ENCODE results near the gene FRMD4A. TPM values are rescaled to one million over a fixed set of nuclear protein-coding genes. Genes with fewer than 3 reads are reported as not detected.
"Not testable (repeated sequence)": the region's sequence is repeated elsewhere in the genome, so short reads cannot be mapped to it uniquely, and the experiment has no call there.

FRMD4A gene
- total and polyA plus RNA-seq, 7 donors: 3.0 to 27.8 (median 14.4) TPM

DNA sequence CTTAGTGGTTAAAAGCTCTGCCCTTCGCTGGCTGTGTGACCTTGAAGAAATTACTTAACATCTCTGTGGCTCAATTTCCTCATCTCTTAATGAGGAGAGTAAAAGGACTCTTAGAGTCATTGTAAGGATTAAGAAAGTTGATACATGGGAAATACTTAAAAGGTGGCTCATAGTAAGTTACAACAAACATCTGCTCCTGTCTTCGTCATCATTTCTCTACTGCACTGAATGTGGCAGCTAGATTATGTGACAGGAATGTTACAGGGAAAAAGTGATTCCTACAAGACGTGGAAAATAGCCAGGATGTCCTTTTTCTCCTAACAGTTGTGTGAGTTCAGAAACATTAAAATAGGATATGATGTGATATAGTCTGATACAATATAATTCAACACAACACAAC is 184.7 kb downstream of the FRMD4A start:
- TF ChIP-seq EP300 (IDR thresholded peaks at IDR 0.05): no peak
- Histone ChIP-seq H3K27me3 (no peaks in the 10 kb centered on the region), H3K4me1 (no peaks in the 10 kb centered on the region), H3K9me3 (no peaks in the 10 kb centered on the region), H3K36me3 (no peaks in the 10 kb centered on the region), H3K4me3 (no peak overlapping the region), H3K27ac (no peak overlapping the region)
- intact Hi-C loops (cut with DNase I): no loop called here
- 70 to 71% methylated on average over 3 of the region's 3 CpGs for WGBS, 2 donors
- no peak for DNase-seq

DNA sequence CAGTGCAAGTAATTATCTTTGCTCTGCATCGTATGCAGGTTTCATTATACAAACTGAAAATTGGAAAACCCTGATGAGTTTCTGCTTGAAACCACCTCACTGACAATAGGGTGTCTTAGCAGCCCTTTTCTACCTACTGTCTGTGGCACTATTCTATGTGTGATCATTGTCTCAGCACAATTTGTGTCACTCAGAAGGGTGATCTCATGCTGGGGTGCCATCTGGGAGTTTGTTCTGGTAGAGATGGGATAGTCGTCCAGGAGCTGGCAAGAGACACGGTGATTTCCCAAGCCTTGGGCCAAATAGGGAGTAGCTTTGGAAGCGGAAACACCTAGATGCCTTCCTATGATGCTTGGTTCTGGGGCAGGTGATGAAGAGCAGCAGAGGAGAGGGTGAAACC is 186.3 kb downstream of the FRMD4A start:
- DNase-seq: no peak
- Histone ChIP-seq H3K4me3 (no peak overlapping the region), H3K36me3 (no peaks in the 10 kb centered on the region), H3K4me1 (no peaks in the 10 kb centered on the region), H3K27me3 (no peaks in the 10 kb centered on the region), H3K9me3 (no peaks in the 10 kb centered on the region), H3K27ac (no peak overlapping the region)
- WGBS, 2 donors: 70 to 77% methylated on average over 4 of the region's 4 CpGs
- intact Hi-C loops (cut with DNase I): no loop called here
- TF ChIP-seq POLR2AphosphoS5 (IDR thresholded peaks at IDR 0.05): no peak
- no peak for TF ChIP-seq POLR2A (IDR thresholded peaks at IDR 0.05)
- no peak for TF ChIP-seq EP300 (IDR thresholded peaks at IDR 0.05)
- no peak for TF ChIP-seq CTCF (IDR thresholded peaks at IDR 0.05)

DNA sequence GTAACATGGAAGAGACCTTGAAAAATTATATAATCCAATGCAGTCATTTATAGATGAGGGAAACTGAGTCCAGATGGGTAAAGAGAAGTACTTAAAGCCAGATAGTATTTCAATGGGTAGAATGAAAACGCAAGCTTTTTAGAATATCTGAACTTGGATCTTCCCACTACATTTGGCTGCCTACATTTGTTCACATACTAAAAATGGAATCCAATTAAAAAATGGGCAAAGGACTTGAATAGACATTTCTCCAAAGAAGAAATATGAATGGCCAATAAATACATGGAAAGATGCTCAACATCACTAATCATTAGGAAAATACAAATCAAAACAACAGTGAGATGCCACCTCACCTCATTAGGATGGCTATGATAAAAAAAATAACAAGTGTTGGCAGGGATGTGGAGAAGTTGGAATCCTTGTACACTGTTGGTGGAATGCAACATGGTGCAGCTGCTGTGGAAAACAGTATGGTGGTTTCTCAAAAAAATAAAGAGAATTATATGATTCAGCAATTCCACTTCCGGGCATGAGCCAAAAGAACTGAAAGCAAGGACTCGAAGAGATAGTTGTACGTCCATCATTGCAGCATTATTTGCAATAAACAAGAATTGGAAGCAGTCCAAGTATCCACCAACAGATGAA is 188.0 kb downstream of the FRMD4A start:
- Histone ChIP-seq H3K4me3 (no peak overlapping the region), H3K27me3 (no peaks in the 10 kb centered on the region), H3K27ac (no peak overlapping the region), H3K36me3 (no peaks in the 10 kb centered on the region), H3K9me3 (no peaks in the 10 kb centered on the region), H3K4me1 (no peaks in the 10 kb centered on the region)
- TF ChIP-seq CTCF (IDR thresholded peaks at IDR 0.05) (no peak), EP300 (IDR thresholded peaks at IDR 0.05) (no peak), POLR2AphosphoS5 (IDR thresholded peaks at IDR 0.05) (no peak), POLR2A (IDR thresholded peaks at IDR 0.05) (no peak)
- no peak for DNase-seq
- 79 to 82% methylated on average over 4 of the region's 4 CpGs for WGBS, 2 donors
- intact Hi-C loops (cut with DNase I): no loop called here

DNA sequence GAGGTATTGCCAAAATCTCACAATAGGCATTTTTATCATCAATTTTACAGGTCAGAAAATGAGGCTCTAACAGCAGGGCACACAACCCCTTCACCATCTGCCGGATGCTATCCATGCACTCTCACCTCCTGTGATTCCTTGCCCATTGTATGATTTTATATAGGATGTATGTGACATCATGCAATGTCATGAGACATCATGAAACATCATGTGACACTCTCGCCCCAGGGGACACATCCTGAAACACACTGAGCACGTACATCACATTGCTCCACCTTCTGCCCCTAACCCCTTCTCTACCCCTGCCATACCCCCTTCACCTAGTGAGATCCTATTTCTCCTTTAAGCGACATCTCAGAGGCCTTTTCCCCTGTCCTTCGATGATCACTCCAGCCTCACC is 189.4 kb downstream of the FRMD4A start:
- Histone ChIP-seq H3K36me3 (no peaks in the 10 kb centered on the region), H3K27ac (no peak overlapping the region), H3K27me3 (no peaks in the 10 kb centered on the region), H3K4me3 (no peak overlapping the region), H3K4me1 (no peaks in the 10 kb centered on the region), H3K9me3 (no peaks in the 10 kb centered on the region)
- DNase-seq: no peak
- 69 to 84% methylated on average over 5 of the region's 5 CpGs for WGBS, 2 donors
- TF ChIP-seq POLR2AphosphoS5 (IDR thresholded peaks at IDR 0.05) (no peak), POLR2A (IDR thresholded peaks at IDR 0.05) (no peak), CTCF (IDR thresholded peaks at IDR 0.05) (no peak)
- intact Hi-C loops (cut with DNase I): no loop called here

DNA sequence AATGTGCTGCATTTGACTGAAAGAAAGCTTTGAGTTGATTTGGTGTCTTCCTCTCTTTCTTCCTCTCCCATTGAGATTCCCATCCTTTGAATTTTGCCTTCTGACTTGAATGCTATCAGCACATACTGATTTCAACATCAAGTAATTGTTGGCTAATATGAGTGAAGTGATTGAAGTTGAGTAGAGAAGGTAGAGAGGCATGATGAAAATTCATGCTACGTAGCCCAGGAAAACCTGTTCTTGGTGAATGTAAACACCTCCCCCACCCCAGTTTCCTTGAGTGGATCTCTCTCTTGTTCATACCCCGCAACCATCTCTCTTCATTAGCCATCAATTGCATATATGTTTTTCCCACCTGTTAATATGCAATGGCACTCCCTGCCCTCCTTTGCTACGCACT is 193.3 kb downstream of the FRMD4A start:
- no peaks in the 10 kb centered on the region for H3K4me1 ChIP-seq
- no peak for DNase-seq
- 78 to 87% methylated on average over 3 of the region's 3 CpGs for WGBS, 2 donors
- no peaks in the 10 kb centered on the region for H3K9me3 ChIP-seq
- no peak overlapping the region for H3K27ac ChIP-seq
- no peak overlapping the region for H3K4me3 ChIP-seq
- H3K27me3 ChIP-seq: no peaks in the 10 kb centered on the region
- TF ChIP-seq POLR2AphosphoS5 (IDR thresholded peaks at IDR 0.05): no peak
- no peak for TF ChIP-seq POLR2A (IDR thresholded peaks at IDR 0.05)
- TF ChIP-seq EP300 (IDR thresholded peaks at IDR 0.05): no peak
- TF ChIP-seq CTCF (IDR thresholded peaks at IDR 0.05): no peak
- intact Hi-C loops (cut with DNase I): no loop called here
- H3K36me3 ChIP-seq: no peaks in the 10 kb centered on the region

- WGBS, 2 donors: 39 to 42% methylated on average over 2 of the region's 2 CpGs
- H3K4me1 ChIP-seq; intact Hi-C loops (cut with DNase I); DNase-seq; H3K36me3 ChIP-seq; H3K9me3 ChIP-seq; H3K4me3 ChIP-seq; H3K27ac ChIP-seq; H3K27me3 ChIP-seq: not testable (repeated sequence)
Observed at GRCh38 chr10:14135196-14135595, 195.5 kb downstream of the FRMD4A start.
